H1 (cell line): ENCODE measurements around the gene RNF157. TPM values are rescaled to one million over a fixed set of nuclear protein-coding genes. Genes with fewer than 3 reads are reported as not detected.
A peak's percentile ranks its signal among the peaks of the same experiment; 100 is the strongest.

Experiments used
- ASH2L ChIP-seq: fragments of 200-600, 300-600 bp; sonication (generic); IDR thresholded peaks from one replicate; pipeline ENCODE4 v1.7.1; 2017; ENCODE audit warnings: low read length
- ATF2 ChIP-seq: IDR thresholded peaks from 2 replicates; pipeline ENCODE4 v1.6.1; 2012; ENCODE audit warnings: low read length, inconsistent platforms
- CREB1 ChIP-seq: IDR thresholded peaks from 2 replicates; pipeline ENCODE4 v1.6.1; 2012; ENCODE audit warnings: inconsistent platforms
- CTBP2 ChIP-seq: IDR thresholded peaks from 2 replicates; pipeline ENCODE4 v1.7.0; 2011; ENCODE audit warnings: borderline replicate concordance, mild to moderate bottlenecking, moderate library complexity, mixed read lengths, low read length; ENCODE audit not compliant: insufficient read depth, insufficient read length
- CTCF ChIP-seq, 3 experiments: IDR thresholded peaks; 1 replicate in 2 of 3; 2 replicates in 1 of 3; pipeline versions ENCODE4 v1.5.1 to v1.6.1; 2011; ENCODE audit warnings: low read length in 3 of 3, mild to moderate bottlenecking in 3 of 3, inconsistent platforms in 2 of 3, low read depth in 1 of 3, moderate library complexity in 1 of 3; ENCODE audit not compliant: insufficient read depth in 1 of 3; ENCODE audit errors: control extremely low read depth in 1 of 3
- E2F6 ChIP-seq: IDR thresholded peaks from 2 replicates; pipeline ENCODE4 v1.6.1; 2012; ENCODE audit warnings: inconsistent platforms
- EZH2 ChIP-seq: fragments of 200-600 bp; sonication (generic); IDR thresholded peaks from 2 replicates; pipeline ENCODE4 v1.7.1; 2012; ENCODE audit warnings: low read depth, mild to moderate bottlenecking, moderate library complexity, low read length, inconsistent platforms; ENCODE audit not compliant: severe bottlenecking
- FOSL1 ChIP-seq: IDR thresholded peaks from 2 replicates; pipeline ENCODE4 v1.6.1; 2011; ENCODE audit warnings: mild to moderate bottlenecking, low read depth, low read length, moderate library complexity; ENCODE audit not compliant: insufficient read depth
- HDAC6 ChIP-seq: IDR thresholded peaks from one replicate; pipeline ENCODE4 v1.7.1; 2012; ENCODE audit warnings: low read depth, mild to moderate bottlenecking, inconsistent platforms, low read length, moderate library complexity
- KDM1A ChIP-seq: fragments of 200-600, 300-600 bp; sonication (generic); IDR thresholded peaks from 2 replicates; pipeline ENCODE4 v1.7.1; 2016; ENCODE audit warnings: mild to moderate bottlenecking, low read length, borderline replicate concordance
- MAFK ChIP-seq: IDR thresholded peaks from 2 replicates; pipeline ENCODE4 v1.6.1; 2012; ENCODE audit warnings: low read depth, mild to moderate bottlenecking, improper control_type of control experiment, low read length
- POLR2AphosphoS5 ChIP-seq: IDR thresholded peaks from 2 replicates; pipeline ENCODE4 v1.6.1; 2011; ENCODE audit warnings: low read depth, low read length
- RFX5 ChIP-seq: IDR thresholded peaks from 2 replicates; pipeline ENCODE4 v1.6.1; 2011; ENCODE audit warnings: low read depth, low read length, improper control_type of control experiment, borderline replicate concordance
- SIN3A ChIP-seq, 2 experiments: IDR thresholded peaks in 1 of 2; conservative IDR thresholded peaks in 1 of 2; 2 replicates each; pipeline ENCODE4 v1.6.1; 2011 to 2012; ENCODE audit warnings: low read length in 2 of 2, improper control_type of control experiment in 1 of 2, low read depth in 1 of 2, mild to moderate bottlenecking in 1 of 2
- SP2 ChIP-seq: IDR thresholded peaks from 2 replicates; pipeline ENCODE4 v1.6.1; 2012; ENCODE audit warnings: mild to moderate bottlenecking, low read length, inconsistent platforms
- SRF ChIP-seq: IDR thresholded peaks from 2 replicates; pipeline ENCODE4 v1.6.1; 2011; ENCODE audit warnings: mild to moderate bottlenecking, low read depth, low read length, moderate library complexity
- TAF1 ChIP-seq: IDR thresholded peaks from 2 replicates; pipeline ENCODE4 v1.6.1; 2011; ENCODE audit warnings: mild to moderate bottlenecking, low read depth, low read length
- TCF12 ChIP-seq: IDR thresholded peaks from 2 replicates; pipeline ENCODE4 v1.6.1; 2011; ENCODE audit warnings: low read depth, mild to moderate bottlenecking, low read length
- ZNF274 ChIP-seq: IDR thresholded peaks from 2 replicates; pipeline ENCODE4 v1.7.0; 2012; ENCODE audit warnings: low read length, borderline replicate concordance; ENCODE audit errors: extremely low read depth
- polyA plus RNA-seq, 7 experiments: library from polyadenylated mRNA; depleted of rRNA in 3 of 7; stranded (reverse) in 5 of 7; unstranded in 2 of 7; fragments of >200 nt in 5 of 7; fragments of 200-250 nt in 2 of 7; gene quantifications; 1 replicate in 5 of 7; 2 replicates in 1 of 7; 4 replicates in 1 of 7; pipeline versions ENCODE4 v1.2.1 to v1.2.3, GENCODE V29; 2011 to 2013; ENCODE audit warnings: missing spikeins in 2 of 7, mixed read lengths in 2 of 7
- total RNA-seq: library from RNA; stranded (reverse); fragmentation: NEBNext Ultra II Directional; extraction: Animal tissue kit (Norgen Biotek cat#: 25700); gene quantifications from 2 replicates; pipeline ENCODE4 v1.2.1, GENCODE V29; 2021

RNF157 gene
- total and polyA plus RNA-seq, 2 of the 8 experiments (the other 6 are each of a cell fraction or from before 2014, with no cell fraction given): 13.4 to 16.7 TPM

- no peak for TF ChIP-seq MAFK
- TF ChIP-seq KDM1A: no peak
- no peak for TF ChIP-seq SRF
- TF ChIP-seq CTBP2: no peak
- TF ChIP-seq ZNF274: no peak
- TF ChIP-seq POLR2AphosphoS5: no peak
- TF ChIP-seq HDAC6: no peak
- TF ChIP-seq ATF2: no peak
- no peak for TF ChIP-seq TAF1
- no peak for TF ChIP-seq E2F6
- no peak for TF ChIP-seq RFX5
- peak in 1 of 3 experiments; percentile 22; a peak in 1 of 4 replicates for TF ChIP-seq CTCF (IDR thresholded peaks at IDR 0.05; ENCODE audit: control extremely low read depth in 1 of 3, insufficient read depth in 1 of 3, low read depth in 1 of 3, low read length in 3 of 3)
- peak; percentile 38 for TF ChIP-seq EZH2
- TF ChIP-seq SP2: no peak
- TF ChIP-seq FOSL1: no peak
- no peak for TF ChIP-seq SIN3A (conservative IDR thresholded peaks at IDR 0.05 in 1 of 2, IDR thresholded peaks at IDR 0.05 in 1 of 2; ENCODE audit: low read depth in 1 of 2, low read length in 2 of 2)
- no peak for TF ChIP-seq TCF12
- TF ChIP-seq ASH2L: peak; percentile 47
- TF ChIP-seq CREB1: peak; percentile 38; the same call in 1 of the 2 replicates
Measured at GRCh38 chr17:76139801-76140660, 100.3 kb downstream of the RNF157 start (continued).
